ENCODE results near the gene CALR.

DNA sequence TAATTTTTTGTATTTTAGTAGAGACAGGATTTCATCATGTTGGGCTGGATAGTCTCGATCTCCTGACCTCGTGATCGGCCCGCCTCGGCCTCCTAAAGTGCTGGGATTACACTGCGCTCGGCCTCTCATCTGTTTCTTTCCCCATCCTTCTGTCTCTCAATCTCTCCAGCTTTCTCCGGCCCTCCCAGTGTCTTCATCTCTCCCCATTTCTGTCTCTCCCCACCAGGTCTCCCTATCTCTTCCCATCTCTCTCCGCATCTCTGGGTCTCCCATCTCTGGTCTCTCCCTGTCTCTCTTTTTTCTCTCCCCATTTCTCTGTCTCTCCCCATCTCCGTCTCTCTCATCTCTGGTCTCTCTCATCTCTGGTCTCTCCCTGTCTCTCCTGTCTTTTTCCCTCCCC lies 44.7 kb downstream of the CALR start:
- no peak for TF ChIP-seq L3MBTL2 (conservative IDR thresholded peaks at IDR 0.05)
- no peak for TF ChIP-seq HDGF (IDR thresholded peaks at IDR 0.05; ENCODE audit: borderline replicate concordance)
- TF ChIP-seq NFRKB (IDR thresholded peaks at IDR 0.05): no peak
- no peak for TF ChIP-seq LEF1 (IDR thresholded peaks at IDR 0.05; ENCODE audit: borderline replicate concordance)
- no peak for TF ChIP-seq ZNF384 (IDR thresholded peaks at IDR 0.05)
- no peak for TF ChIP-seq FOXM1 (IDR thresholded peaks at IDR 0.05; ENCODE audit: borderline replicate concordance)
- no peak for TF ChIP-seq SP1 (IDR thresholded peaks at IDR 0.05)
- no peak for TF ChIP-seq SUZ12 (IDR thresholded peaks at IDR 0.05)
- TF ChIP-seq, protein P1, sequence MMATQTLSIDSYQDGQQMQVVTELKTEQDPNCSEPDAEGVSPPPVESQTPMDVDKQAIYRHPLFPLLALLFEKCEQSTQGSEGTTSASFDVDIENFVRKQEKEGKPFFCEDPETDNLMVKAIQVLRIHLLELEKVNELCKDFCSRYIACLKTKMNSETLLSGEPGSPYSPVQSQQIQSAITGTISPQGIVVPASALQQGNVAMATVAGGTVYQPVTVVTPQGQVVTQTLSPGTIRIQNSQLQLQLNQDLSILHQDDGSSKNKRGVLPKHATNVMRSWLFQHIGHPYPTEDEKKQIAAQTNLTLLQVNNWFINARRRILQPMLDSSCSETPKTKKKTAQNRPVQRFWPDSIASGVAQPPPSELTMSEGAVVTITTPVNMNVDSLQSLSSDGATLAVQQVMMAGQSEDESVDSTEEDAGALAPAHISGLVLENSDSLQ (IDR thresholded peaks at IDR 0.05): no peak
